ENCODE data around the gene EPN3. TPM values are rescaled to one million over a fixed set of nuclear protein-coding genes. Genes with fewer than 3 reads are reported as not detected.

Gene EPN3
- total RNA-seq, 4 donors from 2014 or later: 99.2 to 174 (median 115) TPM

DNA sequence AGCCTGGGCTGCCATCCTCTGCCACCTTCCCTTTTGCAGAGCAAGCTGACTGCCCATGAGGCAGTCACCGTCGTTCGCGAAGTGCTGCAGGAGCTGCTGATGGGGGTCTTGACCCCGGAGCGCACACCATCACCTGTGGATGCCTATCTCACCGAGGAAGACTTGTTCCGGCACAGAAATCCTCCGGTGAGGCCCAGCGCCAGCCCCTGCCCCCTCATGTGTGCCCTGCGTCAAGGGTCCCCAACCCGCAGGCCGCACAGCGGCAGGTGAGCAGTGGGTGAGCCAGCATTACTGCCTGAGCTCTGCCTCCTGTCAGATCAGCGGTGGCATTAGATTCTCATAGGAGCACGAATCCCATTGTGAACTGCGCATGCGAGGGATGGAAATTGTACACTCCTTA, 7.7 kb upstream of the EPN3 start:
- no peak overlapping the region for H3K4me3 ChIP-seq (ENCODE audit: low read depth, poor library complexity, severe bottlenecking)
- no peak for DNase-seq (ENCODE audit: low spot score in 2 of 2)
- intact Hi-C loops (cut with DNase I; ENCODE audit: low total_unique reads): no loop called here
- TF ChIP-seq POLR2A (IDR thresholded peaks at IDR 0.05) (no peak), CTCF (IDR thresholded peaks at IDR 0.05) (no peak)
- 93 to 94% methylated on average over 18 of the region's 18 CpGs for WGBS, 2 donors

DNA sequence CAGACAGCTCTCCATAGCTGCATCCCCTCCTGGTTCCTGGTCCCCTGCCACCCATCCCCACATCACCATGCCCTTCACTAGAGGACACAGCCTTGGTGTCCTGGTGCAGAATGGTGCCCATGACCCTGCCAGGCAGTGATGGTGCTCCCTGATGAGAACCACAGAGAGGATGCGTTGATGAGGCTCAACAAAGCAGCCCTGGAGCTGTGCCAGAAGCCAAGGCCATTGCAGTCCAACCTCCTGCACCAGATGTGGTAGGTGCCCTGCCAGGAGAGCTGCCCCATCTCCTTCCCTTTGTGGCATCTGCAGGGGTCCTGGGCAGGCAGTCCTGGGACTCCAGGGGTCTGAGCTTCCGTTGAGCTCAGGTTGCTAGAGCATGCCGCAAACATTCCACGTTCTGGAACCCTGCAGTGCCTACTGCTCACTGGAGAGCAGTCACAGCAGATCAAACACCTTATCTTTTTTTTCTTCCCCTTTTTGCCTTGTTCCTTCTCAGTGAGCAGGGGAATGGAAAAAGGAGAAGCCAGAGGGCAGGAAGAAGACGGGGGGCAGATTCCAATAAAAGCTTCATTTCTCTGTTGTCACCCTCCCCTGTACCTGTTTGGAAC, 5.3 kb upstream of the EPN3 start:
- WGBS, 2 donors: 48 to 74% methylated on average over 4 to 5 of the region's 5 CpGs
- TF ChIP-seq POLR2A (IDR thresholded peaks at IDR 0.05): no peak
- TF ChIP-seq CTCF (IDR thresholded peaks at IDR 0.05): no peak
- no peak overlapping the region for H3K4me3 ChIP-seq (ENCODE audit: low read depth, poor library complexity, severe bottlenecking)
- no peak for DNase-seq (ENCODE audit: low spot score in 2 of 2)
- intact Hi-C loops (cut with DNase I; ENCODE audit: low total_unique reads): no loop called here

DNA sequence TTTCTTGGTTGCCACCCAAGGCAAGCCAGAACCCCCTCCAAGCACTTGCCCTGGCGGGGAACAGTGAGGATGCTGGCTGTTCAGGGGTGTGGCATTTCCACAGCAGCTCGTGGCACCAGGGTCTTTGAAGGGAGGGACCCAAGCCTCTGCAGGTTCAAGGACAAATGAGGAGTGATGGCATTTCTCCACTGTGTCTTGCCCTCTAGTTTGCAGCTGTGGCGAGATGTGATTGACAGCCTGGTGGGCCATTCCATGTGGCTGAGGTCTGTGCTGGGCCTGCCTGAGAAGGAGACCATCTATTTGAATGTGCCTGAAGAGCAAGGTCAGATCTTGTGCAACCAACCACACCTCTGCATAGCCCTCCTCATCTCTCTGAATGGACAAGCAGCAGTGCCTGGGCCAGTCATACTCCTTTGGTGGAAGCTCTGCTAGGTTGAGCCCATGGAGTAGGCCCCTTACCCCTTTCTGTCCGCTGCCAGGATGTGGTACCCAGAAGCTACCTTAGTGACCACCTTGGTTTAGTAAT, 4.5 kb upstream of the EPN3 start:
- H3K4me3 ChIP-seq (ENCODE audit: low read depth, poor library complexity, severe bottlenecking): no peak overlapping the region
- no peak for DNase-seq (ENCODE audit: low spot score in 2 of 2)
- intact Hi-C loops (cut with DNase I; ENCODE audit: low total_unique reads): no loop called here
- 46 to 67% methylated on average over 4 of the region's 4 CpGs for WGBS, 2 donors
- TF ChIP-seq POLR2A (IDR thresholded peaks at IDR 0.05) (no peak), CTCF (IDR thresholded peaks at IDR 0.05) (no peak)

DNA sequence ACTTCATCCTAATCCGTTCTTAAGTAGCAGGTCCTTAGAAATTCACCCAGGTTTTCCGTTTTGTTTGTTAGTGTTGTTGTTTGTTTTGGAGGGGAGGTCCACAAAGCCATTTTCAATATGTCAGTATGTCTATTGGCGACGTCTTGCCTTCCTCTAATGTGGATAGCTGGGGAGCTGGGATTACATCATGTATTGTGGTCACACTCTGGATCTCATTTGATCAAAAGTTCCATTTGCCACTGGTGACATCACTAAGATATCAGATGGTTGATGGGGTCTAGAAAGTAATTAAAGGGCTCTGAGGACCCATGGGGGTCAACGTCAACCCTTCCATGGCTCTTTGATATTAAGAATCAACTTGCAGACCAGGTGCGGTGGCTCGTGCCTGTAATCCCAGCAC, 2.7 kb upstream of the EPN3 start:
- intact Hi-C loops (cut with DNase I; ENCODE audit: low total_unique reads): loop anchor here (10.0 kb wide), 1 partner anchor 45 kb away; no protein-coding TSS in a partner anchor
- 89 to 92% methylated on average over 7 of the region's 7 CpGs for WGBS, 2 donors
- TF ChIP-seq POLR2A (IDR thresholded peaks at IDR 0.05): no peak
- no peak for TF ChIP-seq CTCF (IDR thresholded peaks at IDR 0.05)

GRCh38 chr17:50531428-50532025, 1.0 kb upstream of the EPN3 start:
- TF ChIP-seq POLR2A (IDR thresholded peaks at IDR 0.05) (no peak), CTCF (IDR thresholded peaks at IDR 0.05) (no peak)
- intact Hi-C loops (cut with DNase I; ENCODE audit: low total_unique reads): loop anchor here (10.0 kb wide), 1 partner anchor 47 kb away; no protein-coding TSS in a partner anchor
- DNase-seq (ENCODE audit: low spot score in 2 of 2): no peak
- H3K4me3 ChIP-seq (ENCODE audit: low read depth, poor library complexity, severe bottlenecking): no peak overlapping the region
- WGBS, 2 donors: 58 to 66% methylated on average over 6 of the region's 6 CpGs

More for the DNA sequence above, 2.7 kb upstream of the EPN3 start:
- no peak for DNase-seq (ENCODE audit: low spot score in 2 of 2)
- no peak overlapping the region for H3K4me3 ChIP-seq (ENCODE audit: low read depth, poor library complexity, severe bottlenecking)

All from lower leg skin (tissue), 4 donors.